Measurements from ENCODE around the gene URB1. TPM values are rescaled to one million over a fixed set of nuclear protein-coding genes. Genes with fewer than 3 reads are reported as not detected.
"Not testable (repeated sequence)": the region's sequence is repeated elsewhere in the genome, so short reads cannot be mapped to it uniquely, and the experiment has no call there.

URB1 gene
- total RNA-seq, 1 donor = 11.8 TPM

- DNase-seq (ENCODE audit: low read depth in 2 of 3, low spot score in 2 of 3) = no peak
Measured at GRCh38 chr21:32321480-32321879, 71.3 kb downstream of the URB1 start.

- DNase-seq (ENCODE audit: low read depth in 2 of 3, low spot score in 2 of 3) = no peak
Measured at GRCh38 chr21:32320726-32321125, 72.1 kb downstream of the URB1 start.

GRCh38 chr21:32320059-32320458, 72.8 kb downstream of the URB1 start:
- DNase-seq (ENCODE audit: low read depth in 2 of 3, low spot score in 2 of 3) = no peak

- DNase-seq (ENCODE audit: low read depth in 2 of 3, low spot score in 2 of 3) = no peak
Measured at GRCh38 chr21:32319012-32319411, 73.8 kb downstream of the URB1 start.

- no peak for DNase-seq (ENCODE audit: low read depth in 2 of 3, low spot score in 2 of 3)
Measured at GRCh38 chr21:32317726-32318125, 75.1 kb downstream of the URB1 start.

- no peak for DNase-seq (ENCODE audit: low read depth in 2 of 3, low spot score in 2 of 3)
Measured at GRCh38 chr21:32316361-32317215, 76.2 kb downstream of the URB1 start.

GRCh38 chr21:32315511-32316281, 77.1 kb downstream of the URB1 start:
- no peak for DNase-seq (ENCODE audit: low read depth in 2 of 3, low spot score in 2 of 3)

GRCh38 chr21:32314806-32315205, 78.0 kb downstream of the URB1 start:
- no peak for DNase-seq (ENCODE audit: low read depth in 2 of 3, low spot score in 2 of 3)

GRCh38 chr21:32312976-32313375, 79.8 kb downstream of the URB1 start:
- no peak for DNase-seq (ENCODE audit: low read depth in 2 of 3, low spot score in 2 of 3)

GRCh38 chr21:32312326-32312725, 80.5 kb downstream of the URB1 start:
- DNase-seq (ENCODE audit: low read depth in 2 of 3, low spot score in 2 of 3) = no peak

GRCh38 chr21:32311621-32312020, 81.2 kb downstream of the URB1 start:
- no peak for DNase-seq (ENCODE audit: low read depth in 2 of 3, low spot score in 2 of 3)

GRCh38 chr21:32310976-32311375, 81.8 kb downstream of the URB1 start:
- not testable (repeated sequence) for DNase-seq (ENCODE audit: low read depth in 2 of 3, low spot score in 2 of 3)

- no peak for DNase-seq (ENCODE audit: low read depth in 2 of 3, low spot score in 2 of 3)
Measured at GRCh38 chr21:32309906-32310460, 82.8 kb downstream of the URB1 start.

- DNase-seq (ENCODE audit: low read depth in 2 of 3, low spot score in 2 of 3) = no peak
Measured at GRCh38 chr21:32308696-32309095, 84.1 kb downstream of the URB1 start.

GRCh38 chr21:32307706-32308105, 85.1 kb downstream of the URB1 start:
- no peak for DNase-seq (ENCODE audit: low read depth in 2 of 3, low spot score in 2 of 3)

- no peak for DNase-seq (ENCODE audit: low read depth in 2 of 3, low spot score in 2 of 3)
Measured at GRCh38 chr21:32306021-32306780, 86.6 kb downstream of the URB1 start.

GRCh38 chr21:32304998-32305397, 87.8 kb downstream of the URB1 start:
- DNase-seq (ENCODE audit: low read depth in 2 of 3, low spot score in 2 of 3) = no peak

GRCh38 chr21:32303385-32303784, 89.4 kb downstream of the URB1 start:
- DNase-seq (ENCODE audit: low read depth in 2 of 3, low spot score in 2 of 3) = no peak

GRCh38 chr21:32302560-32302959, 90.3 kb downstream of the URB1 start:
- DNase-seq (ENCODE audit: low read depth in 2 of 3, low spot score in 2 of 3) = no peak

GRCh38 chr21:32301596-32301995, 91.2 kb downstream of the URB1 start:
- DNase-seq (ENCODE audit: low read depth in 2 of 3, low spot score in 2 of 3) = no peak

GRCh38 chr21:32300117-32300681, 92.6 kb downstream of the URB1 start:
- no peak for DNase-seq (ENCODE audit: low read depth in 2 of 3, low spot score in 2 of 3)
